HG02610 (cell line): ENCODE measurements around the gene GHRHR.

Experiments used
- ATAC-seq: cut with Tn5 transposase; IDR thresholded peaks from one replicate; pipeline ENCODE4 v1.9.1; 2021; ENCODE audit warnings: mild to moderate bottlenecking, moderate library complexity; ENCODE audit not compliant: unreplicated experiment

Gene GHRHR

DNA sequence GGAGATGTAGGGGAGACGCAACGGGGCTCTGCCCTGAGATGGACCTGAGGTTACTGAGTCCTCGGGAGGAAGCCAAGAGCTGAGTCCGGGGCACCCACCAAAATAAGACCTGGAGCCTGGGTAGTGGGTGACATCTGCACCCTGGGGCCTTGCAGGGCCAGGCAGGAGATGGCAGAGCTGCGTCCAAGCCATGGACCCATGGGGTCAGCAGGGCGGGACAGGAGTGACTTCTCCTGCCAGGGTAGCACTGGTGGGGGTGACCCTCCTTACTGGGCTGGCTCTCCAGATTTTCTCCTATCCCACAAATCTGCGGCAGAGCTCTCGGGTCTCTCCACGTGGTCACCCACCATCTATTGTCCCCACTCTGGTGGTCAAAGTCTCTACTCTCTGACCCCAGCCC, 2.1 kb downstream of the GHRHR start:
- ATAC-seq, result no peak

DNA sequence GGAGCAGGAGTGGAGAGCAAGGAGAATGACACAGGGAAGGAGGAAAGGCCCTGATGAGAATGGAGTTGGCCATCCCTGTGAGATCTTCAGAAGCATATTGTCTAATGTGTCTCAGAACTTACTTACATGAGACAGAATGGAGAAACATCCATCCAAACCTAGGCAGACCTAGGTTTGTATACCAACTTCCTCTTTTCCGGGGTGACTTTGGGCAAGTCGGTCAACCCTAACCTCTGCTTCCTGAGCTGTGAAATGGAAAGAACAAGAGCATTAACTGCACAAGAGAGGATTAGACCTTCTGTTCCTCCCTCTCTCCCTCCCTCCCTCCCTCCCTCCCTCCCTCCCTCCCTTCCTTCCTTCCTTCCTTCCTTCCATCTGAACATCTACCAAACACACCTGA, 4.5 kb downstream of the GHRHR start:
- ATAC-seq, result peak; percentile 31

DNA sequence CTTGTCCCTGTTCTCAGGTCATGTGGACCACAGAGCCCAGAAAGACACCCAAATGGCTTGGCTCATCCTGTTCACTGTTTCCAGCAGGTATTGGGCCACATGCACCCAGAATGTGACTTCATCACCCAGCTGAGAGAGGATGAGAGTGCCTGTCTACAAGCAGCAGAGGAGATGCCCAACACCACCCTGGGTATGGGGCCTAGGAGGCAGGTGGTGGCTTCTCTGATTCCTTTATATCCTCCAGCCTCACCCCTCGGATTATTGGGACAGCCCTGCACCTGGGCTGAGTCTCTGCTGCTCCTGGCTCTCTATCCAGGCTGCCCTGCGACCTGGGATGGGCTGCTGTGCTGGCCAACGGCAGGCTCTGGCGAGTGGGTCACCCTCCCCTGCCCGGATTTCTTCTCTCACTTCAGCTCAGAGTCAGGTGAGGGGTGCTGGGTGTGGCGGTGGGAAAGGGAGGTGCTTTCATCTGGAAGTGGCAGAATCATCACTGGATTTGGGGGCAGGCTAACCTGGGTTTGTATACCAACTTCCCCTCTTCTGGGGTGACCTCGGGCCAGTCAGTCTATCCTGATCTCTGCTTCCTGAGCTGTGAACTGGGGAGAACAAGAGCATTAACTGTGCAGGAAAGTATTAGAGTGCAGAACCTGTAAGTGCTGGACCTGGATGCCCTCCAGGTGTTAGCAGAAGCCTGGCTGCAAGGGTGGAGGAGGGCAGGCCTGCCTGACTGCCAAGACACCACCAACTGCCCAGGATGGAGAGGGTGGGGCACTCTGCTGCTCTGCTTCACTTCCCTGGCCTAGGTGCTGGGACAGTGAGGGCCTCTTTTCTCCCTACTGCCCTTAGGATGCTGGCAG, 5.2 kb downstream of the GHRHR start:
- no peak for ATAC-seq

DNA sequence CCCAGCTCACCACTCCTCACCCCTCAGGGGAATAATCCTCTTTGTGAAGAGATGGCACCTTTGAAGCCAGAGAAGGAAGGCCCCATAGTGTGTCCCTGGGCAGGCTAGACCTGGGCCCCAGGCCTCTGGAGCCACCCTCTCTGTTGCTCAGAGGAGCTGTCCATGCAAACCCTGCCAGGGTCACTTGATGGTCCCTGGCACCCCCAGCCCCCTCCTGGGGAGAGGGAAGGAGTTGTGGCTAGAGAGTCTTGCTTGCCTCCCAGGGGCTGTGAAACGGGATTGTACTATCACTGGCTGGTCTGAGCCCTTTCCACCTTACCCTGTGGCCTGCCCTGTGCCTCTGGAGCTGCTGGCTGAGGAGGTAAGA, 5.8 kb downstream of the GHRHR start:
- ATAC-seq, result no peak

DNA sequence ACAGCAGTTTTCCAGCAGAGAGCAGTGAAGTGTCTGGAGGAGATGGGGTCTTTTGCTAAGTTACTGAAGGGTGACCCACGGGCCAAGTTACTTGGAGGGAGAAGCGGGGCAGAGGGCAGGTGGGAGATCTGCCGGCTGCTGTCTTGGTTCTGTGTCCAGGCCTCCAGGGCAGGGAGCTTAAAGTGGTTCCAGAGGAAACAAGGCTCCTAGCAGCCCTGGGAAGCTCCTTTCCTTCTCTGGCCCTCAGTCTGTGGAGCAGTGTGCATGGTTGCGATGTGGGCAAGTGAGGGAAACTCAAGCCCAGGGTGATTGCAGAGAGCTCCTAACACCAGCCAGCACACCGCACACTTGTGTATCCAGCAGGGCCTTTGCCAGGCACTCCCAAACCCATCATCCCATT, 6.3 kb downstream of the GHRHR start:
- ATAC-seq, result no peak

DNA sequence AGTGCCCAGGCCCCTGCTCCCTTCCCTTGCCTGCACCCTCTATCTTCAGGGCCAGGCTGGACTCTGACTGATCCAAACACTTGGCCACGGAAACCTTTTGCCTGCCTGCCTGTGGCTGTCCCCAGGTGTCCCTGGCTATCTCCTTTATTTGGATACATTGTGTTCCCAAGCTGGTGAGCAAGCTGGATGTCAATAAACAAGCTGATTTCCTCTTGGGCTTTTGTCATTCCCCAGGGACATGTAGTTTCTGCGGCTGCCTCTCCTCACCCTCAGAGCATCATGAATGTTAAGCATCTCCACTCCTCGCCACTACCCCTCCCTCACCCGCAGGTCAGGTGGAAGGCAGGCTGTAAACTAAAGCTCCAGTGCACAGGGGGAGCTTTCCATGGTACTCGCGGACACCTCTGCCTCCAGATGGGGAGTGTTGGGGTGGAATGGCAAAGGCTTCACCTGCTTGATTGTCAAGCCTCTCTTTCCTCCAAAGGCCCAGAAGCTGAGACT, 6.9 kb downstream of the GHRHR start:
- ATAC-seq, result peak; percentile 37

DNA sequence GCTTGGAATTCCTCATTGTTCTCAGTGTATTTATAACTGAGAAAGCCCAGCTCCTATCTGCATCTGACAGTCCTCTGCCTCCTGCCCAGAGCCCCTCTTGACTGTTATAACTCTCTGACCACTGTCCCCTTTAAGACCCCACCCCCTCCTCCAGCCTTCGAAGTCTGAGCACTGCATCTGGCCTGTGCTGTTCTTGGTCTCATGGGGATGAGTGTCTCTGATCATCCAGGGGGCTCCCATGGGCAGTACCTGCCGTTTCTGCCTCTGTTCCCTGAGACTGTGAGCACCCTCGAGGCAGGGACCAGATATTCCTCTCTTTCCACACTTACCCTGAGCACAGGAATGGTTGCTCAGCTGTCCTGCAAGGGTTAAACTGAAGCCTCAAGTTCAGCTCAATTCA, 7.7 kb downstream of the GHRHR start:
- ATAC-seq, result no peak

DNA sequence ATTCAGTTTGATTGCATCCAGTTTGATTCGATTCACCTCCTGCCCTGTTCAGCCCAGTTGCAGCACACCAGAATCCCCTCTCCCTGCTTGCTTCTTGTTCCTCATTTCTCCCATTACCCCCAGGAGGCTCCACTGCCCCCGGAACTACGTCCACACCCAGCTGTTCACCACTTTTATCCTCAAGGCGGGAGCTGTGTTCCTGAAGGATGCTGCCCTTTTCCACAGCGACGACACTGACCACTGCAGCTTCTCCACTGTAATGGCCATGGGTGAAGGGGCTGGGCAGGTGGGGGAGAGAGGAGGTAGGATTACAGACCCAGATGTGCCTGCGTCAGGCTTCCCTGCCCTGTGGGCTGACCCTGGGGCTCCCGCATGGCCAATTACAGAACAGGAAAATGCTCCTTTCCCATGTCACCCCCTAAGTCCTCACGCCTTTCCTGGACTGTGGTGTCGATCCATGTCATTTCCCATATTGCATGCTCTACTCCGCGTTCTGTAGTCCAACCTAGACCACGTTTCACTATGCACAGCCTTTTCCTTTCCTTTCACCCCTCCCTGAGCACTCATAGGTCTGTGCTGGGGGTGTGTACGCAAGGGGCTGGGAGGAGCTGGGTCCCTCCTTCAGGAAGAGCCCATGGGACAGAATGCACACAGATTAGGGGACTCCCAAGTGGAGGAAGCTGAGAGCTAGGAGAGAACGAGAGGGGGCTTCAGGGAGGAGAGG, 8.2 kb downstream of the GHRHR start:
- ATAC-seq, result no peak

DNA sequence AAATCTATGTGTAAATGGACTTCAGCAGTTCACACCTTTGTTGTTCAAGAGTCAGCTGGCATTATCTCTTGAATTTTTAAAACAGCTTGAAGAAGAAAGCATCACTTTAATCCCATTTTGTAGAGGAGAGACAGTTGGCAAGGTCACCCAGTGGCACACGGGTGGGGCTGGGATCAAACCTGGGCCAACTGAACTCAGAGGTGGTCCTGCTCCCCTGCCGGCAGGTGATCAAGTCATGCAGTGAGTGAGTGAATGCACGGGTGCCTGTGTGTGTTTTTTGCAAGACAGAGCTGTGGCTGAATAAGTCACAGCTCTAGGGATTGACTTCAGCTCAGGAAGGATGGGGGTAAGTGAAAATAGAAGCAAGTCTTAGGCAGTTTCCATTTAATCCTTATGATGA, 9.5 kb downstream of the GHRHR start:
- ATAC-seq, result no peak

DNA sequence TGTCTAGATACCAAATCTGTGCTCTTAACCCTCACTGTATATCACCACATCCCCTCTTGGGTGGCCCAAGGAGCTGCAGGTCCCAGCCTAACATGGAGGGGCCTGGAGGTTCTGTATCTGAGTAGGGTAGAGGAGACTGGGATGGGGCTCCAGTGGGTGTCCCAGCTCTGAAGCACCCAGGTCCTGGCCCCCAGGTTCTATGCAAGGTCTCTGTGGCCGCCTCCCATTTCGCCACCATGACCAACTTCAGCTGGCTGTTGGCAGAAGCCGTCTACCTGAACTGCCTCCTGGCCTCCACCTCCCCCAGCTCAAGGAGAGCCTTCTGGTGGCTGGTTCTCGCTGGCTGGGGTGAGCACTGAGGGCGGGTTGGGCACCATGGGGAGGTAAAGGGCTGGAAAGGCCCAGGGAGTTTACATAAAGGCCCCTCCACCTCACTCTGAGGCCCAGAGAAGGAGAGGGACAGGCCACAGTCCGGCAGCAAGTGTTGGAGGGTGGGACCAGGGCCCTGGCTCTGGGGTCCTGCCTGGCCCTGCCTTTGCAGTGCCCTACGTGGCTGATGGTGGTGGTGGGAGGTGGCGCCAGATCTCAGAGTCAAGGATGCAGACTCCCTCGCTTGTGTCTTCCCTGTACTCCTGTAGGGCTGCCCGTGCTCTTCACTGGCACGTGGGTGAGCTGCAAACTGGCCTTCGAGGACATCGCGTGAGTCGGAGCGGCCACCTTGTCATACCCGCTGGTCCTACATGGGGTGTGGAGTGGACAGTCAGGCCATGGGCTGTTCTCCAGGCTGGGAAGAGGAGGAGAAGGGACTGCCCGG, 10.2 kb downstream of the GHRHR start:
- ATAC-seq, result no peak

DNA sequence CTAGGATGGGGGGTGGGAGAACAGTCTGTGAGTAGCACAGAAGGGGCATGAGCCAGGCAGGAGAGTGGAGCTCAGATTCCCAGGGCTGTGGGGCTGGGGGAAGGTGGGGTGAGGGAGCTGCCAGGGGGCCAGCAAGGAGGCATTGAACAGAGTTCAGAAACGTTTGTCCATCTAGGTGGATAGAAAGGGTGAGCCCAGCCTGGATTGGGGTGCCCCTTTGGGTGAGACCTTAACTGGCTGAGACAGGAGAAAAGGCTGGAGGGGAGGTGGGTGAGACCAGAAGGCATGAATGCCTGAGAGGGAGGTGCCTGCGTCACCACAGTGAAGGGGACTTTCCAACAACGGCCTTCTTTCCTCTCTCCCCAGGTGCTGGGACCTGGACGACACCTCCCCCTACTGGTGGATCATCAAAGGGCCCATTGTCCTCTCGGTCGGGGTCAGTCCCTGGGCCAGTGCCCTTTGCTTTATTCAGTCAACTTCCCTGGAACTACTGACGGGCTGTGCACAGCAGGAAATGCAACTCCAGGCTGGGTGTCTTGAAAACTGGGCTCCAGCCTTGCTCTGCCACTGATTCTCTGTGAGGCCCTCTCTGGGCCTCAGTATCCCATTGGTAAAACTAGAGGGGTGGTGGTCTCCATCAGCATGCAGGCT, 11.0 kb downstream of the GHRHR start:
- peak; percentile 96 for ATAC-seq

DNA sequence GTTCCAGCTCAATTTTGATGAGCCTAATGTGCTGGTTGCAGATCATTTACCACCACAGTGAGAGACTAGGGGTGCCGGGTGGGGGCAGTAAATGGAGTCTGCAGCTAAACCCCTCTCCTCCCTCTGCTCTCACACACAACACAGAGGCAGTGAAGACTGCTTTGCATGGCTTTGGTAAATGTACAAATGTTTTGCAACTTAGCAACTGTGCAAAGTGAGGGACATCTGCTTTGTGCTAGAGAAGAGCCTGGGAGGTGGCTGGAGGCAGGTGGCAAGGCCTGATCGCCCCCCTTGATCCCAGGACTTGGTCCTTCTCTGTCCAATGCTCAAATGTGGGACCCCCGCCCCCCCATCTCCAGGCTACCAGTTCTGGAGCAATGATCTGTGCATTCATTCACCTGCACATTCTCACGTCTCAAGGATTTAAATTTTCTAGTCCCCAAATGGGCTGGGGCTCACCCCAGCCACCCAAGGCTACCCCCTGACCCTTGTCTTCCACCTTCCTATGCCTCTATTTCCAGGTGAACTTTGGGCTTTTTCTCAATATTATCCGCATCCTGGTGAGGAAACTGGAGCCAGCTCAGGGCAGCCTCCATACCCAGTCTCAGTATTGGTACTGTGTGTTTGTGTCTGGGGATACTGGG, 11.6 kb downstream of the GHRHR start:
- ATAC-seq, result no peak

DNA sequence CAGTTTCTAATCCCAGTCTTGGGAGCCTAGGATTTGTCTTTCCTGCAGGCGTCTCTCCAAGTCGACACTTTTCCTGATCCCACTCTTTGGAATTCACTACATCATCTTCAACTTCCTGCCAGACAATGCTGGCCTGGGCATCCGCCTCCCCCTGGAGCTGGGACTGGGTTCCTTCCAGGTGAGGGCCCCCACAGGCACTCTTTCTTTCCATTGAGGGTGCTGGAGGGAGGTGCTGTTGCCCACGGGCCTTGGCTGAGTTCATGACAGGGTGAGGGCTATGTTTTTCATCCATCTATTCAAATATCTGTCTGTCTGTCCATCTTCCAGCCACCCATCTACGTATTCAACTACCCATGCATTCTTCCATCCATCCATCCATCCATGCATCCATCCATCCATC, 12.6 kb downstream of the GHRHR start:
- ATAC-seq, result no peak

DNA sequence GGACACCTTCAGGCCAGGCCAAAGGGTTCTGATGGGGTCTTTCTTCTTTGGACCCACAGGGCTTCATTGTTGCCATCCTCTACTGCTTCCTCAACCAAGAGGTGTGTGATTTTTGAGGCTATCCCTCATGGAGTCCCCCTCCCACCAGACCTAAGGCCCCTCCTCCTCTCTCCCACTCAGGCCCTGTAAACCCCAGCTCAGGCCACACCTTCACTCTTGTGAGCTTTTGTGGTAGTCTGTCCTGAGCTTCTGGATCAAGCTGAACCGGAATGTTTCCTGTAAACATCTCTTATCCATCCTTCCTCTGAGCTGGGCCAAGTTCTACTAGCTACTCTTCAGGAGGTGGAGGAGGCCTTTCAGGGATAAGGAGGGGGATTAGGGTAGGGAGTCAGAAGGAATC, 13.5 kb downstream of the GHRHR start:
- ATAC-seq, result no peak

DNA sequence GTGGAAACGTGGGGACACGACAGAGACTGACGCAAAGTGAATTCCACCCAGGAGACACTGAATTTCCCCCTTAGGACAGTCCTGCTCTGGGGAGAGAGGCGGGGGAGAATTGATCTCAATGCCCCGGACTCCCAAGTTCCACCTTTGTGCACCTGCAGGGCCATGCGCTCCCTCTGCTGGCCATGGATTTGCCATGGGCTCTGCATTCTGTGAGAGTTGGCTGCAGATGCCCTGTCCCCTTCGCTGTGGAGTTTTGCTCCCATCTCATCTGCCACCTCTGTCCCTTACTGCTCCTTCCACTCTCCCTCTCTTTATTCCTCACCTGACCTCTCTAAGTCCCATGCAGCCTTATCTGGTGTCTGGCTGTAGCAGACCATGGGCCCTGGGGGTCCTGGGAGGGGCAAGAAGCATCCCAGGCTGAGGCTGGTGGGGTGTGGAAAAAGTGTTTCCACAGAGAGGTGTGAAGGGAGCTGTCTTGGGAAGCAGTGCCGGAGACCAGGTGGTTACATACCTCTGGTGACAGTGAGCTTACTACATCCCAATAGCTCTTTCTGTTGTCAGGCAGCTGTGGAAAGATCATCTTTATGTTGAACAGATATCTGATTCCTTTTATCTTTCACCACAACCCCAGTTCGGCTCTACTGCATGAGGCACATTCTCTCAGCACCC, 14.3 kb downstream of the GHRHR start:
- no peak for ATAC-seq

DNA sequence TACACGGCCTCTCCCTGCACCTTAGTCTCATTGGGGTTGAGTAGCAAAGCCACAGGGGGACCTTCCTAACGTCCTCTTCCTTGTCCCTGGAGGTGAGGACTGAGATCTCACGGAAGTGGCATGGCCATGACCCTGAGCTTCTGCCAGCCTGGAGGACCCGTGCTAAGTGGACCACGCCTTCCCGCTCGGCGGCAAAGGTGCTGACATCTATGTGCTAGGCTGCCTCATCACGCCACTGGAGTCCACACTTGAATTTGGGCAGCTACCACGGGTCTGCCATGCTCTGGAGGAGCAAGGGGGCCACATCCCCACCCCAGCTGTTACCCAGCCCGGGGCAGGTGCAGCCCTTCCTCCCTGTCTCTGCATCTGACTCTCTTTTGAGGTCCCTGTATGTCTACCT, 15.3 kb downstream of the GHRHR start:
- no peak for ATAC-seq

DNA sequence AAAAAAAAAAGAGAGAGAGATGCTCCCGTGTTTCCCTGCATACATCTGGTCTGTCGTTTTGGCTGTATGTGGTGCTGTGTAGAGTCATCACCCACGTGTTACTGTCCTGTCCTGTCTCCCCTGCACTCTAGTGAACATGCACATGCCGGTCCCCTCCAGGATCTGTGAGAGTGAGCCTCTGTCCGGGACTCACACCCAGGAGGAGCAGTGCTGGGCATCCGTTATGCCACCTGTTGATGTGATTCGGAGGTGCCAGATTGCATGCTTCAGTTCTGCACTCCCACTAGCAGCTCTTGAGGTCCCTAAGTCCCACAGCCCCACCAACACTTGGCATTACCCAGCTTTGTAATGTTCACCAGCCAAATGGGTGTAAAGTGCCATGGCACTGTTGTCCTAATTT, 16.4 kb downstream of the GHRHR start:
- ATAC-seq, result no peak

DNA sequence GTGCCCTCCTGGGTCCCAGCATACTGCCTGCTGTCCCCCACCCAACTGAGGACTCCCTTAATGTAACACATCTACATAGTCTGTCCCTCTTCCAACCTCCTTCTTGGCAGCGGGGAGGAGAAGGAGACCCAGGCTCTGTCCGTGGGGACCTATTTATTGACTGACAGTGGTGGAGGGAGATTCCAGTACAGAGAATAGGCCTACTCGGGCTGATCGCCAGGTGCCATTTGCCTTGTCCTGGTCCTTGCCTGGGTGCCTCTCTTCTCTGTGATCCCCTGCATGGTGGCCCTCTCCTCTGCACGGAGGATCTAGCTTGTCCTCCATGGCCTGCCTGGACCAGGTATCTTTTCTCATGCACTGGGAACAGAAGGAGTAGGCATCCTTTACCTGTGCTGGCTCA, 17.0 kb downstream of the GHRHR start:
- ATAC-seq, result no peak

DNA sequence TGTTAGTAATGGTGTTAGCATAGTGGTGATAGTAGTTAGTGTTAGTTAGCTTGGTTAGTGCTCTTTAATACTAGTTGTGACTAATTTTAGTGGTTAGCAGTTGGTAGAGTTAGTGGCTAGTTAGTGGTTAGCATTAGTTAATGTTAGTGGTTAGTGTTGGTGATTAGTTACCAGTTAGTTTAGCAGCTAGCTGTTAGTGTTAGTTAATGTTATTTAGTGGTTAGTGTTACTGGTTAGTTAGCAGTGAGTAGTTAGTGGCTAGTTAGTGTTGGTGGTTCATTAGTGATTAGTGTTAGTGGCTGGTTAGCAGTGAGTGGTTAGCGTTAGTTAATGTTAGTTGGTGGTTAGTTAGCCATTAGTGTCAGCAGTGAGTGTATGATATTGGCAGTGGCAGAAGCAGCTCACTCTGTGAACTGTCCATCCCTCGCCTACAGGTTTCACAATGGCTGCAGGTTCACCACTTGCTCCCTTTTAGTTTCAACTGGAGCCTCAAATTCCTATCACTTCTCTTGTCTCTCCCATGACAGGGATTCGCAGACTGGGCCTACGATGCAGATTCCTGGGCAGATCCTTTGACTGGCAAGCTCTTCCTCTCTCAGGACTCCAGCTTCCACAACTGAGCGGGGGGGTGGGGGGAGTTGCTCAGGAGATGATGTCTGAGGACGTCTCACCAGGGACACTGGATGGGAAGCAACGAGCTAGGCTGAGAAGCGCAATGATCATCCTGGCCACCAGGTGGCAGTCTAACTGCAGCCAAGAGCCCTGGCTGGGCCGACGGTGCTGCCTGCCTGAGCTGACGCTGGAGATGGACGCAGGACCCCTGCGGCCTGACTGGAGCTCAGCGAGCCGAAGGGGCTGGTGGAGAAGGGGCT, 19.5 kb downstream of the GHRHR start:
- peak; percentile 75 for ATAC-seq
